AG09319 (cell line): Measurements from ENCODE around the gene RPS2.
A peak's percentile ranks its signal among the peaks of the same experiment; 100 is the strongest.

Experiments
- DNase-seq: peaks from one replicate; pipeline ENCODE4 v3.0.0-alpha.2; 2010; ENCODE audit warnings: low read depth; ENCODE audit errors: extremely low read depth
- TF ChIP-seq, protein P1 (sequence below): IDR thresholded peaks from 2 replicates; pipeline ENCODE4 v1.5.1; 2011; ENCODE audit warnings: low read depth, mild to moderate bottlenecking, inconsistent platforms, low read length, moderate library complexity

RPS2 gene

GRCh38 chr16:1932050-1933028, 32.3 kb downstream of the RPS2 start:
- DNase-seq, result no peak
- TF ChIP-seq, protein P1, sequence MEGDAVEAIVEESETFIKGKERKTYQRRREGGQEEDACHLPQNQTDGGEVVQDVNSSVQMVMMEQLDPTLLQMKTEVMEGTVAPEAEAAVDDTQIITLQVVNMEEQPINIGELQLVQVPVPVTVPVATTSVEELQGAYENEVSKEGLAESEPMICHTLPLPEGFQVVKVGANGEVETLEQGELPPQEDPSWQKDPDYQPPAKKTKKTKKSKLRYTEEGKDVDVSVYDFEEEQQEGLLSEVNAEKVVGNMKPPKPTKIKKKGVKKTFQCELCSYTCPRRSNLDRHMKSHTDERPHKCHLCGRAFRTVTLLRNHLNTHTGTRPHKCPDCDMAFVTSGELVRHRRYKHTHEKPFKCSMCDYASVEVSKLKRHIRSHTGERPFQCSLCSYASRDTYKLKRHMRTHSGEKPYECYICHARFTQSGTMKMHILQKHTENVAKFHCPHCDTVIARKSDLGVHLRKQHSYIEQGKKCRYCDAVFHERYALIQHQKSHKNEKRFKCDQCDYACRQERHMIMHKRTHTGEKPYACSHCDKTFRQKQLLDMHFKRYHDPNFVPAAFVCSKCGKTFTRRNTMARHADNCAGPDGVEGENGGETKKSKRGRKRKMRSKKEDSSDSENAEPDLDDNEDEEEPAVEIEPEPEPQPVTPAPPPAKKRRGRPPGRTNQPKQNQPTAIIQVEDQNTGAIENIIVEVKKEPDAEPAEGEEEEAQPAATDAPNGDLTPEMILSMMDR, result no peak

GRCh38 chr16:1930338-1930720, 34.3 kb downstream of the RPS2 start:
- TF ChIP-seq, protein P1, result no peak
- DNase-seq, result no peak

- TF ChIP-seq, protein P1, result peak; percentile 41
- peak; percentile 57 for DNase-seq
These were observed 34.9 kb downstream of the RPS2 start for GRCh38 chr16:1929578-1930337.

DNA sequence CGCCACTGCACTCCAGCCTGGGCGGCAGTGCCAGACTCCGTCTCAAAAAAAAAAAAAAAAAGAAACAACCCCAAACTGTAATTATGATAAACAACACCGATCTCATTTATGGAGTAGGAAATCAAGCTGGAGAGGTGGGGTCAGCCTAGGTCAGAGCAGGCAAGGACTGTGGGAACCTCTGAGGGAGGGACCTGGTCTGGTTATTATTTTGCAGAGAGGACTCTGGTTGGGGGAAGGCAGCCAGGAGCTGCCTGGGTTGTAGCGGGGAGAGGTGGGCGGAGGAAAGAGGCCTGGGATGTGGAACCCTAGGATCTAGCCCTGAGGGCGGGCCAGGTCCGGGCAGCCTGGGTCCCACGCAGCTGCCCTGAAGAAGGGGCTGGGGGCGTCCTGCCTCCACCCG, 35.5 kb downstream of the RPS2 start:
- TF ChIP-seq, protein P1, result no peak
- peak; percentile 4 for DNase-seq

- DNase-seq, result no peak
- TF ChIP-seq, protein P1, result no peak
These were observed 38.4 kb downstream of the RPS2 start for GRCh38 chr16:1926271-1926670.

DNA sequence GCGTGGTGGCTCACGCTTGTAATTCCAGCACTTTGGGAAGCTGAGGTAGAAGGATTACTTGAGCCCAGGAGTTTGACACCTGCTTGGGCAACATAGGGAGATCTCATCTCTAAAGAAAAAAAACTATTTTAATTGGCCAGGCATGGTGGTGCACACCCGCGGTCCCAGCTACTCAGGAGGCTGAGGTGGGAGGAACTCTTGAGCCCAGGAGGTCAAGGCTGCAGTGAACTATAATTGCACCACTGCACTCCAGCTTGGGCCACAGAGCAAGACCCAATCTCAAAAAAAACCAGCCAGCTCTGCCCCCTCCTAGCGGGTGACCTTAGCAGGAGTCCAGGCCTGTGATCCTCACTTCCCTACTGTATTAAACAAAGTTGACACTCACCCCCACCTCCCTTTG, 40.5 kb downstream of the RPS2 start:
- TF ChIP-seq, protein P1, result no peak
- no peak for DNase-seq
